RWPE1 (cell line): ENCODE measurements around the gene DNAJB9.

Experiments used
- CTCF ChIA-PET: fragments of 350-600 bp; sonication (Branson Sonifier 250); formaldehyde crosslinking; extraction: SDS; loops from one replicate; lab custom pipeline; 2021; lab: Yijun Ruan, JAX
- POLR2A ChIA-PET: fragments of 400-600 bp; formaldehyde crosslinking; extraction: SDS; loops from one replicate; lab custom pipeline; 2020; ENCODE audit warnings: antibody characterized with exemption; ENCODE audit not compliant: low non-redundant PET; lab: Yijun Ruan, JAX
- DNase-seq: peaks from one replicate; pipeline ENCODE4 v3.0.0; 2012; ENCODE audit warnings: low spot score
- H3K27ac ChIP-seq: fragments of 450-650 bp; 2 replicates; pipeline ENCODE4 v1.5.1; 2017
- TF ChIP-seq, protein P1 (sequence below): fragments of 450-650 bp; conservative IDR thresholded peaks from 2 replicates; pipeline ENCODE4 v1.5.1; 2017; ENCODE audit warnings: low read depth, mild to moderate bottlenecking

The DNAJB9 gene

GRCh38 chr7:108565987-108566386, 3.7 kb upstream of the DNAJB9 start:
- CTCF ChIA-PET, result no interaction called here

DNA sequence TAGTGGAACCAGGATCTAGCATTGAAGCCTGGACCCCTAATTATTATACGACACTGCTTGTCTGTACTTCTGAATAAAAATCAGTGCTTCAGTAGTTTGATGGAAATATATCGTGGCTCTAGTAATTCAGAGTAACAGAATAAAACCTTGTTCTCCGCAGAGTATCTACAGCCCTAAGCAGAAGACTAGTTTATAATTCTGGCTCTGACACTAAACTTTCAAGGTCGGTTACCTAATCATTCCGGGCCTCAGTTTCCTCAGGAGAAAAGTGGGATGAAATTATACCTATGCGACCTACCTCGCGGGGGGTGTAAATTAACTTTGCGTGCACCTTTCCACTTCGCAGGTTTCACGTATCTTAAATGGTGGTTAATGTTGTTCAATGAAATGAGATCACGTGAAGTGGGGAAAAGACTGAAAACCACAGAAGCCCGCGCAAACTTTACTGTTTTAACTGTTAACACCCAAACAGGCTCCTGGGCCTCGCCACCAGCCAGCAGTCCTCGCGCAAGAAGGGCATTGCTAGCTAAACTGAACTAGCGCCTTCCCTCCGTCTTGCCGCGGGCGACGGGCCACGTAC, 783 bp upstream of the DNAJB9 start:
- POLR2A ChIA-PET, result interaction anchor here (0.9 kb wide), 1 partner anchor 43 kb away, joined by 5 read pairs; the partner anchor contains the start of gene PNPLA8
- TF ChIP-seq, protein P1, sequence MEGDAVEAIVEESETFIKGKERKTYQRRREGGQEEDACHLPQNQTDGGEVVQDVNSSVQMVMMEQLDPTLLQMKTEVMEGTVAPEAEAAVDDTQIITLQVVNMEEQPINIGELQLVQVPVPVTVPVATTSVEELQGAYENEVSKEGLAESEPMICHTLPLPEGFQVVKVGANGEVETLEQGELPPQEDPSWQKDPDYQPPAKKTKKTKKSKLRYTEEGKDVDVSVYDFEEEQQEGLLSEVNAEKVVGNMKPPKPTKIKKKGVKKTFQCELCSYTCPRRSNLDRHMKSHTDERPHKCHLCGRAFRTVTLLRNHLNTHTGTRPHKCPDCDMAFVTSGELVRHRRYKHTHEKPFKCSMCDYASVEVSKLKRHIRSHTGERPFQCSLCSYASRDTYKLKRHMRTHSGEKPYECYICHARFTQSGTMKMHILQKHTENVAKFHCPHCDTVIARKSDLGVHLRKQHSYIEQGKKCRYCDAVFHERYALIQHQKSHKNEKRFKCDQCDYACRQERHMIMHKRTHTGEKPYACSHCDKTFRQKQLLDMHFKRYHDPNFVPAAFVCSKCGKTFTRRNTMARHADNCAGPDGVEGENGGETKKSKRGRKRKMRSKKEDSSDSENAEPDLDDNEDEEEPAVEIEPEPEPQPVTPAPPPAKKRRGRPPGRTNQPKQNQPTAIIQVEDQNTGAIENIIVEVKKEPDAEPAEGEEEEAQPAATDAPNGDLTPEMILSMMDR, result no peak

More at GRCh38 chr7:108565987-108566386, 3.7 kb upstream of the DNAJB9 start:
- no peak for DNase-seq
- H3K27ac ChIP-seq, result no peak overlapping the region
- POLR2A ChIA-PET, result no interaction called here
- TF ChIP-seq, protein P1, result no peak

DNA sequence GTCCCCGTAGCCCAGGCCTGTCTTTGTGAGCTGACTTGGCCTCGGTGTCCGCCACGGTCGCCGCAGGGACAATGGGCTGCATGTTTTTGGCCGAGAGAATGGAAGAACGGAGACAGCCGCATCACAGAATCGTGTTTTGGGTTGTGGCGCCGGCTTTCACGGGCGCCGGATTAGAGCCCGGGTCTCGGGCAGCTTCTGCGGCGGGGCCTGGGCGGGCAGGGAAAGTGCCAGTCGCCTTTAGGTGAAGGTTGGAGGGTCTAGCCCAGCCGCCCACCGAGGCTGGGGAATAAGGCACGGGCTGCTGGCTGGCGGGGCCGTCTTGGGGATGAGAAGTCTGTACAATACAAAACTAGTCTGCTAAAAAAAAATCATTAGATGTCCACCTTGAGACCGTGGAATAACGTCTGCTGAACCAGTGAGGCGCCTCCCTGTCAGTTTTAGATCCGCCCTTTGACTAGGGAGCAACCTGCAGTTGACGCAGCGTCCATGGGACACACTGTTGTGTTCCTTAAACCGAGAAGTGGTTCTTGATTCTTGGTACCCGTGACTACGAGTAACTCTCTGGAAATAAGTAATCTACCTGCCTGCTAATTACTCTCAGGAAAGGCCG, 577 bp downstream of the DNAJB9 start:
- peak overlapping the region; percentile 93 for H3K27ac ChIP-seq
- TF ChIP-seq, protein P1, result no peak
- POLR2A ChIA-PET, result interaction anchor here (0.7 to 1.2 kb wide), 3 partner anchors 24 to 42 kb away, joined by 3 read pairs; no protein-coding TSS in a partner anchor
- peak; percentile 50 for DNase-seq
- CTCF ChIA-PET, result interaction anchor here (0.6 to 0.7 kb wide), 2 partner anchors 43 to 1113 kb away, joined by 3 to 4 read pairs; no protein-coding TSS in a partner anchor

More for the DNA sequence above, 783 bp upstream of the DNAJB9 start:
- CTCF ChIA-PET, result no interaction called here
- peak overlapping the region; percentile 93 for H3K27ac ChIP-seq
- no peak for DNase-seq

DNA sequence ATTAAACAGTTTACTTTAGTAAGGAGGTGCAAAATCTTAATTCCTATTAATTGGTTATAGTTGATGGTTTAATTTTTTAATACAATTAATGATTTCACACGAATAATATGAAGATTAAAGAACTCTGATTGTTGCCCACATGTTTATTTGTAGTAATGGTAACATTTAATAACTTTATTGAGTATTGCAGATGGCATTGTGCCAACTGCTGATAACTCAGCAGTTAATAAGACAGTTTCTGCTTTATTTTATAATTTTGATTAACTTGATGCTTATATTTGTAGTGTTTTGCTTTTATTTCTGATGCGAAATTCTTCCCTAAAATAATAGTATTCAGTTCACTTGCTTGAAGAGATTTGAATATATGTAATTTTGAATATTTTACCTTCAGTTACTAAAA, 2.8 kb downstream of the DNAJB9 start:
- ChIA-PET POLR2A (no interaction called here), CTCF (no interaction called here)
- DNase-seq, result no peak
- no peak overlapping the region for H3K27ac ChIP-seq
- TF ChIP-seq, protein P1, result no peak

- TF ChIP-seq, protein P1, result no peak
- no peak overlapping the region for H3K27ac ChIP-seq
- no peak for DNase-seq
- CTCF ChIA-PET, result no interaction called here
- POLR2A ChIA-PET, result no interaction called here
Observed at GRCh38 chr7:108575156-108575555, 5.5 kb downstream of the DNAJB9 start.

- DNase-seq, result no peak
- TF ChIP-seq, protein P1, result no peak
- POLR2A ChIA-PET, result no interaction called here
- H3K27ac ChIP-seq, result no peak overlapping the region
- CTCF ChIA-PET, result no interaction called here
Observed at GRCh38 chr7:108576116-108576515, 6.4 kb downstream of the DNAJB9 start.
